T-helper 1 cell treated with Interleukin-12 subunit alpha and Interleukin-12 subunit beta and Interleukin-4 antibody, amounts not matched to agents 30 μg/mL and 1 μg/mL, for 36 hours (primary cell): ENCODE measurements around the gene CAPN5.
"Not testable (repeated sequence)": the region's sequence is repeated elsewhere in the genome, so short reads cannot be mapped to it uniquely, and the experiment has no call there.

Experiments
- H3K27ac Mint-ChIP-seq: one replicate; pipeline ENCODE4 v1.8.0; 2021; ENCODE audit warnings: mild to moderate bottlenecking, mixed read lengths
- H3K27me3 Mint-ChIP-seq: one replicate; pipeline ENCODE4 v1.8.0; 2021; ENCODE audit warnings: low read depth, mixed read lengths
- H3K36me3 Mint-ChIP-seq: one replicate; pipeline ENCODE4 v1.8.0; 2021; ENCODE audit warnings: low read depth, mixed read lengths
- H3K4me1 Mint-ChIP-seq: one replicate; pipeline ENCODE4 v1.8.0; 2021; ENCODE audit warnings: low read depth, mixed read lengths
- H3K4me3 Mint-ChIP-seq: one replicate; pipeline ENCODE4 v1.8.0; 2021; ENCODE audit warnings: mild to moderate bottlenecking, moderate library complexity, mixed read lengths
- H3K9me3 Mint-ChIP-seq: one replicate; pipeline ENCODE4 v1.8.0; 2021; ENCODE audit warnings: mixed read lengths

Gene CAPN5

GRCh38 chr11:77090373-77091111 is 23.8 kb downstream of the CAPN5 start:
- Mint-ChIP-seq H3K9me3 (no peaks in the 10 kb centered on the region), H3K36me3 (no peaks in the 10 kb centered on the region), H3K4me3 (no peak overlapping the region), H3K27ac (no peak overlapping the region), H3K4me1 (peaks cover 3% of the 10 kb centered on the region), H3K27me3 (no peaks in the 10 kb centered on the region)

- H3K9me3 Mint-ChIP-seq: no peaks in the 10 kb centered on the region
- no peaks in the 10 kb centered on the region for H3K36me3 Mint-ChIP-seq
- H3K27ac Mint-ChIP-seq: no peak overlapping the region
- peaks cover 3% of the 10 kb centered on the region for H3K4me1 Mint-ChIP-seq
- no peak overlapping the region for H3K4me3 Mint-ChIP-seq
- H3K27me3 Mint-ChIP-seq: no peaks in the 10 kb centered on the region
These were observed 24.6 kb downstream of the CAPN5 start for GRCh38 chr11:77091146-77091940.

GRCh38 chr11:77092382-77092781 is 25.6 kb downstream of the CAPN5 start:
- H3K4me3 Mint-ChIP-seq: no peak overlapping the region
- peaks cover 3% of the 10 kb centered on the region for H3K4me1 Mint-ChIP-seq
- no peaks in the 10 kb centered on the region for H3K27me3 Mint-ChIP-seq
- H3K27ac Mint-ChIP-seq: no peak overlapping the region
- no peaks in the 10 kb centered on the region for H3K9me3 Mint-ChIP-seq
- no peaks in the 10 kb centered on the region for H3K36me3 Mint-ChIP-seq

GRCh38 chr11:77093056-77093891 is 26.5 kb downstream of the CAPN5 start:
- H3K4me1 Mint-ChIP-seq: peaks cover 3% of the 10 kb centered on the region
- no peaks in the 10 kb centered on the region for H3K36me3 Mint-ChIP-seq
- H3K4me3 Mint-ChIP-seq: no peak overlapping the region
- no peaks in the 10 kb centered on the region for H3K9me3 Mint-ChIP-seq
- no peaks in the 10 kb centered on the region for H3K27me3 Mint-ChIP-seq
- H3K27ac Mint-ChIP-seq: no peak overlapping the region

- no peak overlapping the region for H3K27ac Mint-ChIP-seq
- no peaks in the 10 kb centered on the region for H3K27me3 Mint-ChIP-seq
- peaks cover 3% of the 10 kb centered on the region for H3K4me1 Mint-ChIP-seq
- H3K36me3 Mint-ChIP-seq: no peaks in the 10 kb centered on the region
- no peak overlapping the region for H3K4me3 Mint-ChIP-seq
- no peaks in the 10 kb centered on the region for H3K9me3 Mint-ChIP-seq
These were observed 27.4 kb downstream of the CAPN5 start for GRCh38 chr11:77093987-77094840.

- Mint-ChIP-seq H3K4me3 (no peak overlapping the region), H3K9me3 (no peaks in the 10 kb centered on the region), H3K36me3 (no peaks in the 10 kb centered on the region), H3K4me1 (peaks cover 3% of the 10 kb centered on the region), H3K27me3 (no peaks in the 10 kb centered on the region), H3K27ac (no peak overlapping the region)
These were observed 28.1 kb downstream of the CAPN5 start for GRCh38 chr11:77094841-77095365.

GRCh38 chr11:77095551-77096490 is 29.1 kb downstream of the CAPN5 start:
- no peaks in the 10 kb centered on the region for H3K27me3 Mint-ChIP-seq
- no peak overlapping the region for H3K27ac Mint-ChIP-seq
- peaks cover 3% of the 10 kb centered on the region for H3K4me1 Mint-ChIP-seq
- H3K9me3 Mint-ChIP-seq: no peaks in the 10 kb centered on the region
- H3K36me3 Mint-ChIP-seq: no peaks in the 10 kb centered on the region
- H3K4me3 Mint-ChIP-seq: no peak overlapping the region

- H3K36me3 Mint-ChIP-seq: no peaks in the 10 kb centered on the region
- no peaks in the 10 kb centered on the region for H3K4me1 Mint-ChIP-seq
- no peak overlapping the region for H3K27ac Mint-ChIP-seq
- no peaks in the 10 kb centered on the region for H3K9me3 Mint-ChIP-seq
- no peak overlapping the region for H3K4me3 Mint-ChIP-seq
- no peaks in the 10 kb centered on the region for H3K27me3 Mint-ChIP-seq
These were observed 29.8 kb downstream of the CAPN5 start for GRCh38 chr11:77096591-77097019.

- H3K36me3 Mint-ChIP-seq, H3K27me3 Mint-ChIP-seq, H3K27ac Mint-ChIP-seq, H3K4me3 Mint-ChIP-seq, H3K9me3 Mint-ChIP-seq, H3K4me1 Mint-ChIP-seq: not testable (repeated sequence)
These were observed 30.4 kb downstream of the CAPN5 start for GRCh38 chr11:77097180-77097579.

GRCh38 chr11:77100166-77101042 is 33.6 kb downstream of the CAPN5 start:
- H3K9me3 Mint-ChIP-seq: no peaks in the 10 kb centered on the region
- no peaks in the 10 kb centered on the region for H3K27me3 Mint-ChIP-seq
- H3K27ac Mint-ChIP-seq: no peak overlapping the region

GRCh38 chr11:77101043-77101537 is 34.3 kb downstream of the CAPN5 start:
- H3K36me3 Mint-ChIP-seq: no peaks in the 10 kb centered on the region
- H3K27ac Mint-ChIP-seq: no peak overlapping the region
- H3K4me1 Mint-ChIP-seq: no peaks in the 10 kb centered on the region
- no peaks in the 10 kb centered on the region for H3K9me3 Mint-ChIP-seq
- H3K27me3 Mint-ChIP-seq: no peaks in the 10 kb centered on the region
- H3K4me3 Mint-ChIP-seq: no peak overlapping the region

More at GRCh38 chr11:77100166-77101042, 33.6 kb downstream of the CAPN5 start:
- no peaks in the 10 kb centered on the region for H3K36me3 Mint-ChIP-seq
- H3K4me1 Mint-ChIP-seq: no peaks in the 10 kb centered on the region
- no peak overlapping the region for H3K4me3 Mint-ChIP-seq
